NCI-H82 treated with DMSO at 0.1 percent for 48 hours (cell line): ENCODE results near the gene GPX8.
A peak's percentile ranks its signal among the peaks of the same experiment; 100 is the strongest.

Source experiments
- DNase-seq: peaks from one replicate; lab custom pipeline; 2025; ENCODE audit not compliant: unreplicated experiment; lab: John Stamatoyannopoulos, UW

The GPX8 gene

DNA sequence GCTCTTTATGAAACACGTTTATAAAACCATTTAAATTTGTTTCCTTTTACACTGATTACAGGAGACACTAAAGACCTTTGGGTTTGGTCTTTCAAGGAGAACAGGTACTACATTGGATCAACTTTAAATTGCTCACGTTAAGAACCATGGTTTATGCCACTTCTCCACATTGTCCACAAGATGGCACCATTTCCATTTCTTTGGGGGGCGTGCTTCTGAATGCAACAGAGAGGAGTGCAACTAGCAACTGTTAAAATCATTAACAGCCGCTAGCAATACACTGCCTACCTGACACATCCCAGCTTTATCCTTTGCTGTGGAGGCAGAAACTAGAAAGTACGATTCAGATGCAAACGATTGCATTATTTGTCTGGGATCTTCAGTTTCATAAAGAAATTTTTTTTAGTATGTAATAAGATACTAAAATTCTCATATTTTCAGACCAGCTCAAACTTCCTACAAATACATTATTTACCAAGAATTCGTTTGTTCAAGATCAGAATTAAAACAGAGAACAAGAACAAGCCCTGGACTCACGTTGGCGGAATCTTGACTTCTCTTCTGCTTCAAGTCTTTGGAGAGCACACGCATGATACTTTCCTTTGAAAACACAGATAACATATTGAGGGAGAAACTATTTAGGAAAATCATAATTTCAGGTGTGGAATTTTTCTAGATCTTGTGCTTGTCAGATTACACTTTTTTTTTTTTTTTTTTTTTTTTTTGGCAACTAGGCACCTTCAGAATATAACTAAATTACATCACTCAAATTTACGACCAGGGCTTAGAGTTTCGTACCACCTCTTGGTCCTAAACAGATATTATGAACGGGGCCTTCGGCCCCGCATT is 12.3 kb downstream of the GPX8 start:
- peak; percentile 45 for DNase-seq

DNA sequence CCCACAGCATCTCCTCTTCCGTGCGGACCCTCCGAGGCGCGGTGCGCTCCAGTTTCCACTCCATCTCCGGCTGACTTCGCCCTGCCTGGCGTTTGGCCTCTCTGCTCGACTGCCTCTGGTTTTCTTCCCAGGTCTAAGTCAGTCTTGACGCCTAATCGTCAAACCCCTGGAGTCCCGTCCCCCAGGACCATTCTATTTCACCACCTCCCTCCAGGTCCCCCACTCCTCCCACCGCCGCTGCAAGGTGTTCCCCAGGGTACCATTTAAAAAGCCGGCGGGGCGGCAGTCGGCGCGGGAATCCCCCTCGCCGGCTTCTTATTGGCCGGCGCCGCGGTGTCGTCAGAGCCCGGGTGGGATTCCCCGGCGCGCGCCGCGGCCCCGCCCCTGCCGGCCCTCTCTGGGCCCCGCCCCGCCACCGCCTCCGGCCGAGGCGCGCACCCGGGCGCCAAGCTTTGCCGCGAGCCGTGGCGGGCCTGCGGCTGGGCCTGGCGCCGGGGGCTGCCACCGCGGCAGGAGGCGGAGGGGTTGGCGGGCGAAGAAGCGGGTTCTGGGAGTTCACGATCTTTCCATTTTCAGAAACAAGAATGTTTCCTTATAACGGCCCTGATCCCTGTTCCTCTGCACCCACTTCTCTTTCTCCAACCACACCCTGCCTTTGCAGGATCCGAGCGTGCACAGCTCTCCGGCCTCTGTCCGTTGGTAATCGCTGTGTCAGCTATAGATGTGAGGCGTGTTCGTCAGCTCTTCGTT is 13.1 kb downstream of the GPX8 start, which contains the start of gene CDC20B:
Gene CDC20B, minus strand, starts transcription at position 241 of the 750 bp plus-strand sequence. Its CDS starts 177 bp downstream, at position 64.
- peak; percentile 26 for DNase-seq

DNA sequence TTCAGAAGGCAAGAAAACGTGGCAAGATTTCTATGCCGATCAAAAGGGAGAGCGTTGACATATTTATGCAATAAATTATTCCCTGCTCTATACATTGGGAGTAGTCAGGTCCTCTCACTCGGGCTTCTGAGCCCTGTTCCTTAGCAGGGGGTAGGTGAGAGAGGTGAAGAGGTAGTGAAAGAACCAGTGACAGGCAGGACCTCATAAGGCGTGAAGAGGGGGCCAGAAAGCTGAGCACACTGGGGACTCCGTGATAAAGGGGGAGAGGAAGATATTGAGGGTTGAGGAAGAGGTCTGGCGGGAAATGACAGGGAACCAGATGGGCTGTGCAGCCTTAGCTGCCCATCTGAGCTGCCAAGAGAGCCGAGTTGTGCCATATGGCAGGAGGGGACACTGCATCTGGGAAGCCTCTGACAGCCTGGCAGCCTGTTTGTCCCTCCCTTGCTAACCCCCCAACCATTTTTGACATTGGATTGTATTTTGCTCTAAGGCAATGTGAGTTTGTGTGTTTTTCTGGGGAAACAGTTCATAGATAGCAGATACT is 13.8 kb downstream of the GPX8 start:
- DNase-seq: peak; percentile 42

DNA sequence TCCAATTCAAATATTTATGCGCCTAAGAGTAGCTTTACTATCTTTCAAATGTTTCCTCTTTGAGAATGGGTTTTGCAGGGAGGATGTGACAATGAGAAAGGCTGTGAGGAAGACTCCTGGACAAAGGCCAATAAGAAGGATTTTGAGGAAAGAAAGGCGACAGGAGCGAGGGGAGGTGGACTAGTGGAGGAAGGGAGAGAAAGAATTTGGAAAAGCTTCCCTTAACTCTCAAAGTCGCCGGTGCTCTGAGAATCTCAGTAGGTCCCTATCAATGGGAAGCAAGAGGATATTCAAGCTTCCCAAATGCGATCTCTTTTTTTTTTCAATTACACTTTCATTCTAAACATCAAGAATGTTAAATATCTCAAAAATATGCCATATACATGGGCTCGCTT is 15.8 kb downstream of the GPX8 start:
- no peak for DNase-seq

- DNase-seq: peak; percentile 7
Observed at GRCh38 chr5:55176176-55176818, 16.3 kb downstream of the GPX8 start.

- DNase-seq: no peak
Observed at GRCh38 chr5:55177078-55177477, 17.1 kb downstream of the GPX8 start.

DNA sequence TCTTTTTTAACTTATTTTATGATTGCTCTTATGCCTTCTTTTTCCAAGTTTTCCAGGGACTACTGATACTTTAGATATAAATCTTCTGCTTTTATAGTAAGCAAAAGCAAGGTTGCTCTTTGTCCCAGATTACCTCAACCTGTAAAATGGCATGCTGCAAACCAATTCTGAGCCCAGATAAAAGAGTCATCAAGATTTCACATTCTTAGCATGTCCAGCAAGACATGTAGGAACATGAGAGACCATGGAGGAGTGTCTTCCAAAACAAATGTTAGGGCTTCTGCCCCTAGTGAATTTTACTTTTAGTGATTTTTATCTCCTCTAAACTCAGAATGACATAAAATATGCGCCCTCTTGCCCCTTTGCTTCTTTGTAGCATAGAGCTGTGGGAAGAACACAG is 20.0 kb downstream of the GPX8 start:
- no peak for DNase-seq

- DNase-seq: peak; percentile 14
Observed at GRCh38 chr5:55187370-55187769, 27.4 kb downstream of the GPX8 start.

DNA sequence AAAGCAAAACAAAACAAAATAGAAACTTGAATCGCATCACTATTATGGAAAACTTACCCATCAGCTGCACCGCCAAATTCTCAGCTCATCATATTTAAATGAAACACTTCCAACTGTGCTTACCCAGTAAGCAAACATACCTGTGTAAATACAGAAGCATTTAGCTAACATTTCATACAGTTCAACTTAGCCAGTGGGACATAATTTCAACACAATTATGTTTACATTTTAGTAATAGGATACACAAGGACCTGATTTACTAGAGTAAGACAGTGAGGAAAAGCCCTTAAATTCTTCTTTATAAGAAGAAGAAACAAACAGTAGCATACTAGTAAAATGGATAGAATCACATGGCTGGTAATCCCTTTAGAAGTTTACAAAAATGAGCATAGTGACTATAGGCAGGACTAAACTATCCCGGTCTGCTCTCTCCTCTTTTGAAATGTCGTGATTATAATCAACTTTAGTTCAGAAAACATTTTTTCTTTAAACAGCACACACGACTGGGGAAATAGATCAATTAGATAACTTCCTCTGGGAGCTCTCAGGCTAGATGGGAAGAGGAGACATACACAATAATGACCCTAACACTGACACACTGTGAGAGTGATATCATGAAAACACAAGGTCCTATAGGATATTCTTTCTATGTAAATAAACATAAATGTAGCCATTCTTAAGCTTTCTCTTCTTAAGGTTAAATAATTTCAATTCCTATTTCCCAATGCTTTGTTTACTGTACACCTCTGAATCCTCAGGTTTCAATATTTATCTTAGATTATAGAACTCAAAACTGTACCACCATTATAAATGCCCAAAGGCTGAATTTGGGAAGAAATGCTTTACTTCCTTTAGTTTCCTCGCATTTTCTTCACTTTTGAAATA is 28.9 kb downstream of the GPX8 start:
- DNase-seq: no peak

- DNase-seq: no peak
Observed at GRCh38 chr5:55191165-55191564, 31.2 kb downstream of the GPX8 start.

DNA sequence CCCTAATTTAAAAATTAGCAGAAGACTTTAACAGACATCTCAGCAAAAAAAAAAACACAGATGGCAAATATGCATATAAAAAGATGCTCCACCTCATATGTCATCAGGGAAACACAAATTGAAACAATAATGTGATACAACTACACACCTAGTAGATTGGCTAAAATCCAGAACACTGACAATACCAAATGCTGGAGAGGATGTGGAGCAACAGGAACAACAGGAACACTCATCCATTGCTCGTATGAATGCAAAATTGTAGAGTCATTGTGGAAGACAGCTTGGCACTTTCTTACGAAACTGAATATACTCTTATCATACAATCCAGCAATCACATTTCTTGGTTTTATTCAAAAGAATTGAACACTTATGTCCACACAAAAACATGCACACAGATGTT is 45.0 kb downstream of the GPX8 start:
- no peak for DNase-seq

DNA sequence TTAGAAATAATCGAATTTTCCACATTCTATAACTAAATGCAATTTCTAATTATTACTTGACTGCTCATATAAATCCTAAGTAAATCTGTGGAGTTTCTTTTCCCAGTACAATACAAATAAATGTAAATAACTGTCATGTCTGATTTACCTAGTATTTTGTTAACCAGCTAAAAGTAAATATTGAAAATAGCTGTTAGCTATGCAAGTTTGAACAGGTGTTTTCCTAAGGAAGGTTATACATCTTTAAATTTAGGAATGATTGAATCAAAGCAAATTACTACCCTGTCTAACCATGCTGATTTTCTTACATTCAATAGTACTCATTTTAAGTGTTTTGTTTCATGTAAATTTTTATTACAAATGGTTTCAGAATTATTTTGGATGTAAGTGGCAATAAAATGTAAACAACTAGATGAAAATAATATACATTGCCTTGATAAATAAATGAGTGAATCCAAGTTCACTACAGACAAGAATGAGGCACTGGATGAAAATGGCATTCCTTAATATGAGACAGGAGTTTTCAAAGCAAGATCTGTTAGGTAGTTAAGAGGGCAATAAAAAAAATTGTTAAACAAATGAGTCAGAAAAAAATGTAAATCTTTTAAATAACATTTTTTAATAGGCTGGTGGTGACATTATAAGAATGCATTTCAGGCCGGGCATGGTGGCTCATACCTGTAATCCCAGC is 51.4 kb downstream of the GPX8 start:
- DNase-seq: no peak
